ENCODE measurements around the gene CWC25. TPM values are rescaled to one million over a fixed set of nuclear protein-coding genes. Genes with fewer than 3 reads are reported as not detected.
A peak's percentile ranks its signal among the peaks of the same experiment; 100 is the strongest.

The CWC25 gene
- total and polyA plus RNA-seq, 9 of the 15 experiments (the other 6 are each of a cell fraction or from before 2014, with no cell fraction given), result 16.5 to 27.4 (median 23.0) TPM

DNA sequence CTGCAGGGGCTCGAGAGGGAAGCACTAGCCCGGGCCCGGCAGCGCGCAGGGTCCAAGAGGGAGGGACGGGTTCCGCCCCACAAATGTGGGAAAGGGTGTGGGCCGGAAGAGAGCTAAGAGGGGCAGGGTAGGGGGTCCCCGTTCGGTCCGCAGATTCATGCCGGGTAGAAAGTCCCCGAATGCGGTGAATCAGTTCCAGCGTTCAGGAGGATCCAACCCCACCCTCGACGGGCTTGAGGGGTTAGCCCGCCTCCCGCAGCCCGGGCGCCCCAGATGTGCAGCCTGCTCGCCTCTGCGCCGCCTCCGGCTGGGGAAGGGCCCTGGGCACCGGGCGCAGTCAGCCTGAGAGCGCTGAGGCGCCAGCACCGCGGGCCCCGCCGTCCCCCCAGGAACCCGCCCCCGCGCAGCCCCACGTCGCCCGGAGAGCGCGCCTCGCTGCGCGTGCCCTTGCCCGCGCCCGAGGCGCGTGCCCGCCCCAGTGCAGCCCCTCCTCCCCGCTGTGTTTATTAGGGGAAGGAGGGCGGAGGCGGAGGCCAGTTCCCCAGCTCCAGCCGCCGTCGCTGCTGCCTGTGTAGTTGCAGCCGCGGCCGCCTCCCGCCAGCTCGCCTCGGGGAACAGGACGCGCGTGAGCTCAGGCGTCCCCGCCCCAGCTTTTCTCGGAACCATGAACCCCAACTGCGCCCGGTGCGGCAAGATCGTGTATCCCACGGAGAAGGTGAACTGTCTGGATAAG, 44.6 kb upstream of the CWC25 start, which contains the start of gene LASP1 (continued):
- TF ChIP-seq, protein P1, sequence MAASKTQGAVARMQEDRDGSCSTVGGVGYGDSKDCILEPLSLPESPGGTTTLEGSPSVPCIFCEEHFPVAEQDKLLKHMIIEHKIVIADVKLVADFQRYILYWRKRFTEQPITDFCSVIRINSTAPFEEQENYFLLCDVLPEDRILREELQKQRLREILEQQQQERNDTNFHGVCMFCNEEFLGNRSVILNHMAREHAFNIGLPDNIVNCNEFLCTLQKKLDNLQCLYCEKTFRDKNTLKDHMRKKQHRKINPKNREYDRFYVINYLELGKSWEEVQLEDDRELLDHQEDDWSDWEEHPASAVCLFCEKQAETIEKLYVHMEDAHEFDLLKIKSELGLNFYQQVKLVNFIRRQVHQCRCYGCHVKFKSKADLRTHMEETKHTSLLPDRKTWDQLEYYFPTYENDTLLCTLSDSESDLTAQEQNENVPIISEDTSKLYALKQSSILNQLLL (CRISPR knock-in tag; IDR thresholded peaks at IDR 0.05; ENCODE audit: borderline replicate concordance), result no peak
- no peak for TF ChIP-seq MYNN (IDR thresholded peaks at IDR 0.05)
- no peak for TF ChIP-seq MYNN (CRISPR knock-in tag; IDR thresholded peaks at IDR 0.05)
- TF ChIP-seq, protein P2, sequence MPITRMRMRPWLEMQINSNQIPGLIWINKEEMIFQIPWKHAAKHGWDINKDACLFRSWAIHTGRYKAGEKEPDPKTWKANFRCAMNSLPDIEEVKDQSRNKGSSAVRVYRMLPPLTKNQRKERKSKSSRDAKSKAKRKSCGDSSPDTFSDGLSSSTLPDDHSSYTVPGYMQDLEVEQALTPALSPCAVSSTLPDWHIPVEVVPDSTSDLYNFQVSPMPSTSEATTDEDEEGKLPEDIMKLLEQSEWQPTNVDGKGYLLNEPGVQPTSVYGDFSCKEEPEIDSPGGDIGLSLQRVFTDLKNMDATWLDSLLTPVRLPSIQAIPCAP (CRISPR knock-in tag; IDR thresholded peaks at IDR 0.05; ENCODE audit: borderline replicate concordance), result no peak
- TF ChIP-seq, protein P3, sequence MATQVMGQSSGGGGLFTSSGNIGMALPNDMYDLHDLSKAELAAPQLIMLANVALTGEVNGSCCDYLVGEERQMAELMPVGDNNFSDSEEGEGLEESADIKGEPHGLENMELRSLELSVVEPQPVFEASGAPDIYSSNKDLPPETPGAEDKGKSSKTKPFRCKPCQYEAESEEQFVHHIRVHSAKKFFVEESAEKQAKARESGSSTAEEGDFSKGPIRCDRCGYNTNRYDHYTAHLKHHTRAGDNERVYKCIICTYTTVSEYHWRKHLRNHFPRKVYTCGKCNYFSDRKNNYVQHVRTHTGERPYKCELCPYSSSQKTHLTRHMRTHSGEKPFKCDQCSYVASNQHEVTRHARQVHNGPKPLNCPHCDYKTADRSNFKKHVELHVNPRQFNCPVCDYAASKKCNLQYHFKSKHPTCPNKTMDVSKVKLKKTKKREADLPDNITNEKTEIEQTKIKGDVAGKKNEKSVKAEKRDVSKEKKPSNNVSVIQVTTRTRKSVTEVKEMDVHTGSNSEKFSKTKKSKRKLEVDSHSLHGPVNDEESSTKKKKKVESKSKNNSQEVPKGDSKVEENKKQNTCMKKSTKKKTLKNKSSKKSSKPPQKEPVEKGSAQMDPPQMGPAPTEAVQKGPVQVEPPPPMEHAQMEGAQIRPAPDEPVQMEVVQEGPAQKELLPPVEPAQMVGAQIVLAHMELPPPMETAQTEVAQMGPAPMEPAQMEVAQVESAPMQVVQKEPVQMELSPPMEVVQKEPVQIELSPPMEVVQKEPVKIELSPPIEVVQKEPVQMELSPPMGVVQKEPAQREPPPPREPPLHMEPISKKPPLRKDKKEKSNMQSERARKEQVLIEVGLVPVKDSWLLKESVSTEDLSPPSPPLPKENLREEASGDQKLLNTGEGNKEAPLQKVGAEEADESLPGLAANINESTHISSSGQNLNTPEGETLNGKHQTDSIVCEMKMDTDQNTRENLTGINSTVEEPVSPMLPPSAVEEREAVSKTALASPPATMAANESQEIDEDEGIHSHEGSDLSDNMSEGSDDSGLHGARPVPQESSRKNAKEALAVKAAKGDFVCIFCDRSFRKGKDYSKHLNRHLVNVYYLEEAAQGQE (IDR thresholded peaks at IDR 0.05; ENCODE audit: borderline replicate concordance), result peak; percentile 22; the same call in 1 of the 2 replicates
- TF ChIP-seq, protein P3 (CRISPR knock-in tag; IDR thresholded peaks at IDR 0.05; ENCODE audit: low read depth), result no peak
- TF ChIP-seq CREM (IDR thresholded peaks at IDR 0.05; ENCODE audit: low read depth), result peak; percentile 9
- TF ChIP-seq CHD1 (IDR thresholded peaks at IDR 0.05; ENCODE audit: low read length), result peak; percentile 81
- TF ChIP-seq SREBF2 (CRISPR knock-in tag; IDR thresholded peaks at IDR 0.05), result 0 out of 2 replicates have a peak, but pooled peaks have one; percentile 7
- TF ChIP-seq FIP1L1 (IDR thresholded peaks at IDR 0.05; ENCODE audit: low read depth, low read length, poor library complexity, severe bottlenecking), result peak; percentile 94
- no peak for TF ChIP-seq DNMT1 (IDR thresholded peaks at IDR 0.05)
- TF ChIP-seq, protein P4, sequence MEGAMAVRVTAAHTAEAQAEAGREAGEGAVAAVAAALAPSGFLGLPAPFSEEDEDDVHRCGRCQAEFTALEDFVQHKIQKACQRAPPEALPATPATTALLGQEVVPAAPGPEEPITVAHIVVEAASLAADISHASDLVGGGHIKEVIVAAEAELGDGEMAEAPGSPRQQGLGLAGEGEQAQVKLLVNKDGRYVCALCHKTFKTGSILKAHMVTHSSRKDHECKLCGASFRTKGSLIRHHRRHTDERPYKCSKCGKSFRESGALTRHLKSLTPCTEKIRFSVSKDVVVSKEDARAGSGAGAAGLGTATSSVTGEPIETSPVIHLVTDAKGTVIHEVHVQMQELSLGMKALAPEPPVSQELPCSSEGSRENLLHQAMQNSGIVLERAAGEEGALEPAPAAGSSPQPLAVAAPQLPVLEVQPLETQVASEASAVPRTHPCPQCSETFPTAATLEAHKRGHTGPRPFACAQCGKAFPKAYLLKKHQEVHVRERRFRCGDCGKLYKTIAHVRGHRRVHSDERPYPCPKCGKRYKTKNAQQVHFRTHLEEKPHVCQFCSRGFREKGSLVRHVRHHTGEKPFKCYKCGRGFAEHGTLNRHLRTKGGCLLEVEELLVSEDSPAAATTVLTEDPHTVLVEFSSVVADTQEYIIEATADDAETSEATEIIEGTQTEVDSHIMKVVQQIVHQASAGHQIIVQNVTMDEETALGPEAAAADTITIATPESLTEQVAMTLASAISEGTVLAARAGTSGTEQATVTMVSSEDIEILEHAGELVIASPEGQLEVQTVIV (CRISPR knock-in tag; IDR thresholded peaks at IDR 0.05; ENCODE audit: borderline replicate concordance), result no peak
- TF ChIP-seq GTF2E2 (tag; IDR thresholded peaks at IDR 0.05), result no peak

All from K562 (cell line).